Eye (tissue), 1 donor: Measurements from ENCODE around the gene ERMAP.
A peak's percentile ranks its signal among the peaks of the same experiment; 100 is the strongest.
"Not testable (repeated sequence)": the region's sequence is repeated elsewhere in the genome, so short reads cannot be mapped to it uniquely, and the experiment has no call there.

Experiments used
- DNase-seq: peaks from one replicate; pipeline ENCODE4 v3.0.0-alpha.2; 2015

The ERMAP gene

DNA sequence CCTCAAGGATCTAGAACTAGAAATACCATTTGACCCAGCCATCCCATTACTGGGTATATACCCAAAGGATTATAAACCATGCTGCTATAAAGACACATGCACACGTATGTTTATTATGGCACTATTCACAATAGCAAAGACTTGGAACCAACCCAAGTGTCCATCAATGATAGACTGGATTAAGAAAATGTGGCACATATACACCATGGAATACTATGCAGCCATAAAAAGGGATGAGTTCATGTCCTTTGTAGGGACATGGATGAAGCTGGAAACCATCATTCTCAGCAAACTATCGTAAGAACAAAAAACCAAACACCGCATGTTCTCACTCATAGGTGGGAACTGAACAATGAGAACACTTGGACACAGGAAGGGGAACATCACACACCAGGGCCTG is 2.1 kb upstream of the ERMAP start:
- not testable (repeated sequence) for DNase-seq

DNA sequence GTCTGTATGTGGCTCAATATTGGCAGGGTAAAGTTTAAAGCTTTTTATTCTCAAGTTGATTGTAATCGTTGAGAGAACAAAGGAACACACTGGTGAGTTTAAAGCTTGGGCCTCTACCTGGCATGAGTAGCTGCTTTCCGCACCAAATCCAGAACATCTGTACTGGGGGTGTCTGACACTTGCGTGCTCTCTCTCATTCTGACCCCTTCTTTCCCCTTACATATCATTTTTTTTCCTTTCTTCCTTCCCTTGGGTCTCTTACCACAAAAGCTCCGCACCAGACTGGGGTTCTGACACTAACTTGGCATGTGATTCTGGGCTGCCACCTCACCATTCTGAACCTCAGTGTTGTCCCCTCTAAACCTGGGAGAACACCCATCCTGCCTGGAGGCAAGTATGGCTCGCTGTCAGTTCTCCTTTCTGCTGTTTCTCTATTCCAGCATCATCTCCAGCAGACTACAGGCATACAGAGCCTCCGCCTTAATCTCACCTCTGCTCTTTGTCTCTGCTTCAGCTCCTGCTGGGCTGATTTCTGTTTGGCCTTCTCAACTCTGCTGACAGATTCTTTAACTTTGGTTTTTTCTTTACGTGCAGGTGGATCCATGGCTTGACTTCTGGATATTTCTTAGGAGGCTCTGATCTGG is 859 bp upstream of the ERMAP start:
- DNase-seq = no peak

DNA sequence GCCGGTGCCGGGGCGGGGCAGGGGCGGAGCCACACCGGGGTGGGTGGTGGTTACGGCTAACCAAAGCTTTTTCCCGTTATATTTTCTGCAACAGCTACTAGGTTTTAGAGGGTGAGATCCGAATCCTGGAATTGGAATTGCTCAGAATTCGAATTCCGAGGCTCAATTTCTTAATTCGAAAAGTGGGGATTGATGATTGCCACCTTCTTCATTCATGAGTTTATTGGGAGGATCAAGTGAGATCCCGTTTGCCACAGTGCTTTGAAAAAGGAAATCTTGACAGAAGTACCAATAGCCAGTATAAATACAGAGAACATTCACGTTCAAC is 482 bp downstream of the ERMAP start:
- DNase-seq = no peak

DNA sequence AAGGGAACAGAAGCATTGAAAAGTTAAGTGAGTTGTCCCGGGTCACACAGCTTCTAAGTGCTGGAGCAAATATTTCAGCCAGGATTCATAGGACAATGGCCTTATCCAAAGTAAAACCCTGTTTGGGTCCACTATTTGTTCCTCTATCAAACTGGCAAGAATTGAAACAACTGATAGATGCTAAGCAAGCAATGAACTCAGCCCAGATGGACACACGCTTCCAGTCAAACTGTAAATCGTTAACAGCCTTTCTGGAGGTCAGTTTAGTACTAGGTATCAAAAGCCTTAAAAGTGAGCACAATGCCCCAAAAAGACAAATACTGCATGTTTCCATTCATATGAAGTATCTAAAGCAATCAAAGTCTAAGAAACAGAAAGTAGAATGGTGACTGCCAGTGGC is 1.1 kb downstream of the ERMAP start:
- no peak for DNase-seq

DNA sequence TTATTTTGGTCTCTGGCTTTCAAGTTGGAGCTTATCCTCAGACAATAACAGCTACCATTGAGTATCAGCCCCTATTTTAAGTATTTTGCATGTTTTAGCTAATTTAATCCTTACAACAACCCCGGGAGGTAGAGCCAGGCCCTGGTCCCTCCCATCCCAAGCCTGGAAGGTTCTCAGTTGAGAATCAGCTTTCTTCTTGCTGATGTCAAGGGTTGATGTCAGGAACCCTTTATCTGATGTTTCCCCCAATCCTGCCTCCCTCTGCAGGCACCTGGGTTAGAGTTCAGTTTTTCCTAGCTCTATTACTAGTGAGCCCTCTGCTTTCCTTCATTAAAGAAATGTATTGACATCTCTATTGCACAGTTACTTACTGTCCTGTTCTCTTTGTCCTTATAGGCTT is 3.9 kb downstream of the ERMAP start:
- no peak for DNase-seq

DNA sequence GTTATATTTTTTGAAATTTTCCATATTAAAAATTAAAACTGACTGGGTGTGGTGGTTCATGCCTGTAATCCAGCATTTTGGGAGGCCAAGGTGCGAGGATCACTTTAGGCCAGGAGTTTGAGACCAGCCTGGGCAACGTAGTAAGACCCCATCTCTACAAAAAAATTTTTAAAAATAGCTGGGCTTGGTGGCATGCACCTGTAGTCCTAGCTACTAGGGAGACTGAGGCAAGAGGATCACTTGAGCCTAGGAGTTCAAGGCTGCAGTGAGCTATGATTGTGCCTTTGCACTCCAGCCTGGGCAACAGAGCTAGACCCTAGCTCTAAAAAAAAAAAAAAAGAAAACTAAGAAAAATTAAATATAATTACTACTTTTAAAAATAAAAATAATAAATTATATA is 4.8 kb downstream of the ERMAP start:
- no peak for DNase-seq

DNA sequence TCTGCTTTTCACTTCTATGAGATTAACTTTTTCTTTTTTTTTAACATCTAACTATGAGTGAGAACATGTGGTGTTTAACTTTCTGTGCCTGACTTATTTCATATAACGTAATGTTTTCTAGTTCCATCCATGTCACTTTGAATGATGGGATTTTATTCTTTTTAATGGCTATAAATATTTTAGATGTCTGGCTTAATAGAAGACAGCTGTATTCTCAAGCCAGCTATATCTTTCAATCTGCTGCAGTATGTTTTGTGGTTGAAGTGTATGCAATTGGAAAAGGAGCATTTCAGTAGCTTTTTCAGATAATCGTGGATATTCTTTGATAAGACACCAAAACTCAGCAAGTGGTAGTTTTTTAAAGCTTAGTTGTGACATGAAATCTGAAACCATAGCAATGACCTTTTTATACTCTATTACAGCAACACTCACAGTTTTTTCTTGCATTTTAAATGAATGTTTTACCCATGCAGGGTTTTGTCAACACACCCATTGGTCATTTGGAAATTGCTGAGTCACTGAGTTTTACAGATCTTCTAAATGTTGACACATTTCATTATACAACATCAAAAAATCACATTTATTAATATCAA is 6.0 kb downstream of the ERMAP start:
- DNase-seq = peak; percentile 51

DNA sequence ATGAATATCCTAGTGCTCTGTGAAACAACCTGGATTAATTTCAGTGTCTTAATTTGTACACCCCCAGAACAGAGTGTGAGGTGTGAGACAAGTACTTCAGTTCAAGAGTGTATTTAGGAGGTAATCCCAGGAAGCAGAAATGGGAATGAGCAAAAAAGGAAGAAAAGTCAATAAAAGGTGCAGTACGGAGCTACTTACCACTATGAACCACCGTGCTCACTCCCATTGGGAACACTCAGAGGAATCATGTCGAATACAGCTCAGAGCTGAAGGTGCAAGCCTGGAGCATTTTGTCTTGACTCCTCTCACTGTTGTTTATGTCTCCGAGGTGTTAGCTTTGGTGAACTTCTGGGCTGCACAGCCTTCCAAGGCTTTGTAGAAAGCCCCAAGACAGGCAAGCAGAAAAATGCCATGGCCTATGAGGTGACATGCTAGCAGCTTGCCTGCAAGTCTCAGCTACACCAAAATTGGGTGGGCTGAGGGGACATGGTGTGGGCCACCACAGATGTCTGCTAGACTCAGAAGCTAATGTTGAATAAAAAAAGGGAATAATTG is 7.6 kb downstream of the ERMAP start:
- no peak for DNase-seq

DNA sequence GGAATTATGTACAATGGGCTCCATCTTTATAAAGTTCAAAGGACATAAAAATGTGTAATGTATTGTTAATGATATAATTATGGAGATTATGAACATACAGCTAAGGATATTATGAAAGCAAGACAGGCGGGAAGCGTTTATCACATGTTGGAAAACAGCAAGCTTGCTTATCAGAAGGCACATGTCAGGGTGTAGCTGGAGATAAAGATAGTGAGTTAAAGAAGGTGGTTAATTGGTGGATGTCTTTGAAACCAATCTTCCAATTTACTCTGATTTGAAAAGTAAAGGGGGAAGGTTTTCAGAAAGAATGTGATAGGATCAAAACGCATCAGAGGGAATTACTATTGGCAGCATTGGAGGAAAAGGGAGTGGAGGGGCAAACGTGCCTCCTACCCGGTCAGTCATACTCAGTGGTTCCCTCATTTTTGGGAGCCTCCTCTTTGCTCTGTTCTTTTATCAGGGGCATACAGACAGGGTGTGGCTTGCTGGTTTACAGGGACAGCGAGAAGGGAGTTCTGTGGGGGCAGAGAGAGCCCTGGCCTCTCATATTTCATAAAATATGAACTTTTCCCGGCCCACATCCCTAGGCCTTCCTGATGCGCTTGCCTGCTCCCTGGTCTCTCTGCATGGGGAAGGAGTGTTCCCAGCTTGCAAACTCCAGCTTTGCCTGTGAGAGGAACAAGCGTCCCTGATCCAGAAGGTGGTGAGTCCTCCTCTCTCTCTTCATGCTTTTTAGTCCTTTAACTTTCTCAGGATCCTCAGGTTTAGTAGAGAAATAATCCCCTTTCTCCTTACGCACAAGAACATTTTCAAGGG is 8.3 kb downstream of the ERMAP start:
- no peak for DNase-seq

DNA sequence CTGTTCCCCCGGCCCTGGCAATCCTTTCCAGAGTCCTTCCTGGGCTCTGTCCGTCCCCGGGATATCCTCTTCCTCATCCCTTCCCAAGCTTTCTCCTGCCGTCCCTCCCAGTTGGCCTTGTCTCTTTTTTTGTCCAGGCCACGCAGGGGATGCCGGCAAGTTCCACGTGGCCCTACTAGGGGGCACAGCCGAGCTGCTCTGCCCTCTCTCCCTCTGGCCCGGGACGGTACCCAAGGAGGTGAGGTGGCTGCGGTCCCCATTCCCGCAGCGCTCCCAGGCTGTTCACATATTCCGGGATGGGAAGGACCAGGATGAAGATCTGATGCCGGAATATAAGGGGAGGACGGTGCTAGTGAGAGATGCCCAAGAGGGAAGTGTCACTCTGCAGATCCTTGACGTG is 13.7 kb downstream of the ERMAP start:
- DNase-seq = no peak

DNA sequence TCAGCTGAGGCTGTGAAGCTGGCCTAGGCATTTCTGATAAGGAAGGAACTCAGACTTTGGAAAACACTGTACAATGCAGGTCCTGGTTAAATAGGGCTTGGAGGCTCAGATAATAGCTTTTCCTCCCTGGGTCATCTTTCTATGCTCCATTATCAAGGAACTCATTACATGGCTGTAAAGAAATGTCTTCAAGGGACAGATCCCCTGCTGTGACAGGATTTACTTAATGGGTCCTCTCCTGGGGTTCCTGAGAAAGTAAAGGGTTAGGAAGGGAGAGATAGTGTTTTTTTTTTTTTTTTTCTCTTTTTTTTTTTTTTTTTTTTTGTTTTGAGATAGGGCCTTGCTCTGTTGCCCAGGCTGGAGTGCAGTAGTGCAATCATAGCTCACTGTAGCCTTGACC is 14.4 kb downstream of the ERMAP start:
- DNase-seq = no peak

DNA sequence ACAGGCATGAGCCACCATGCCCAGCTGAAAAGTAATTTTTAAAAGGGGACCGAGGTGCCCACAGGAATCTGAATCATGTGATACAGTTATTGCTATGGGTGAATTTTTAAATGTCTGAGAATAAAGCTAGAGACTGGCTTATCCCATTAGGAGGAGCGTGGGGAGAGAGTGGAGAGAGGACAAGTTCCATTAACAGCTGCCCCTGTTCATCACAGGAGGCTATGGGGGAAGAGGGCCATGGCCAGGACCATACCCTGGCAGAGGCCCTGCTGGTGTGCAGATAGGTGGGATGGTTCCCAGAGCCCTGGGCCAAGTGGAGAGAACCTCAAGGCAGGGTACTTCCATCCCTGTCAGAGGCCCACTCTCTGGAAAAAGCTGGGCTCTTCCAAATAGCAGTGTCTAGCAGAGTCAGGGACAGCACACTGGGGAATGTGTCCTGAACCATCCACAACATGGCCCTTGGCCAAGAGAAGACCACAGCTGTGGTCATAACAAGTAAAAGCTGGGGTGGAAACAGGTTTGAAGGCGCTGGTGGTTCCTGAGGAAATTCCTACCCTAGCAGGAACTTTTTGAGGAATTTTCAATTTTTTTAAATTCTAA is 15.8 kb downstream of the ERMAP start:
- DNase-seq = no peak

DNA sequence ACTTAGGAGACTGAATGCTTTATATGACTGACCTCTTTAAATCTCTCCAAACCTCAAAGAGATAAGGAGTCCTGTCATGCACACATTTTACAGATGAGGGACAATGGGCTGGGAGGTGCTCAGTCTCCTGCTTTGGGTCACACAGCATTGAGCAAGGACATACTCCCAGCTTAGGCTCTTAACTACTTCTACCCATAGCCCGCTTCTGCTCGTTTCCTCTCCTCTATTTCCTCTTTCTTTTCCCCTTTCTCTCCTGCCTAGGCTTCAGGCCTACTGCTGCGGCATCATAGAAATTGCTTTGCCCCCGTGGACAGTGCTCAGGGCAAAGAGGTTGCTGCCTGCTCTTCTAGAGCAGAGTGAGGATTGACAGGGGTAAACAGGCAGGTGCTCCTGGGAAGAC is 17.1 kb downstream of the ERMAP start:
- DNase-seq = no peak

DNA sequence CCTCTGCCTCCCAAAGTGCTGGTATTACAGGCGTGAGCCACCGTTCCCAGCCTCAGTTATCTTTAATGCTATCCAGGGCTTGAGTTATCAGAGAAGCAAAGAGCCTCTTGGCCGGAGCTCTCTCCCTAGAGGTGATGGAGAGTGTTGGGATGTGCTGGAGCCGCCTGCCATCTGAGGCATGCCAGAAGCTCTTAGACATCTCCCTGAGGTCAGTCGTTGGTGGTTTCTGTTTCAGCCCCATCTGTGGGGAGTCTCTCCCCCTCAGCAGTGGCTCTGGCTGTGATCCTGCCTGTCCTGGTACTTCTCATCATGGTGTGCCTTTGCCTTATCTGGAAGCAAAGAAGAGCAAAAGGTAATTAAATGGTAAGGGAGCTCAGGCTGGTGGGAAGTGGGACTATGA is 17.9 kb downstream of the ERMAP start:
- DNase-seq = no peak

DNA sequence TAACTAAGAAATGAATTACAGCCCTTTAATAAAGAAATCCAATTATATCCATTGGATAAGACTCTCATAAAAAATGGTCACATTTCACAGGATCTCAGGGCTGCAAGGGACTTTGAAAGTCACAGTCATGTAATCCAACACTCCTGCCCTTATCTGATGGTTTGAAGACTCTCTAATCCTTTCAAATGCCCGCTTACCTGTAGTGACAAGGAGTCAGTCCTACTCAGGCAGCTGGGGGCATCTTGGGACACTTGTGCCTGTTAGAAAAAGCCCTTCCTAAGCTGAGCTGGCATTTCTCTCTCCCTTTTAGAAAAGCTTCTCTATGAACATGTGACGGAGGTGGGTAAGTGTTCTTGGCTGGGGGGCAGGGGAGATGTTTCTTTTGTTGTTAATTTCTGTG is 18.5 kb downstream of the ERMAP start:
- no peak for DNase-seq

DNA sequence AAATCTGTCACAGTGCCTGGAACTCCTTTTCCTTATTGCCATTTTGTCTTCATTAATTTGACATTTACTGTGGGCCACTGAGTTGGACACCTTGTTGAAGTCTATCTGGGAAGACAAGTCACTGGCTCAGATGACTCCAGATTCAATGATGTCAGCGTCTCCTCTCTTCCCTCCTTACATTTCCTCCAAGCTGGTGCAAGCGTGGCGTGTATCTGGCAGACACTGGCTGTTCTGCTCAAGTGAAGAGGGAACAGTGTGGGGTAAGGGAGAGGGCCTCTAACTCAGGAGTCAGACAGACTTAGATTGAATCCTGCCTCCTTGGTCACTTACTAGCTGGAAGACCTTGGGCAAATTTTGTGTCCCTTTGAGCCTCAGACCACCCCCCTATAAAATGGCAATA is 20.8 kb downstream of the ERMAP start:
- no peak for DNase-seq

DNA sequence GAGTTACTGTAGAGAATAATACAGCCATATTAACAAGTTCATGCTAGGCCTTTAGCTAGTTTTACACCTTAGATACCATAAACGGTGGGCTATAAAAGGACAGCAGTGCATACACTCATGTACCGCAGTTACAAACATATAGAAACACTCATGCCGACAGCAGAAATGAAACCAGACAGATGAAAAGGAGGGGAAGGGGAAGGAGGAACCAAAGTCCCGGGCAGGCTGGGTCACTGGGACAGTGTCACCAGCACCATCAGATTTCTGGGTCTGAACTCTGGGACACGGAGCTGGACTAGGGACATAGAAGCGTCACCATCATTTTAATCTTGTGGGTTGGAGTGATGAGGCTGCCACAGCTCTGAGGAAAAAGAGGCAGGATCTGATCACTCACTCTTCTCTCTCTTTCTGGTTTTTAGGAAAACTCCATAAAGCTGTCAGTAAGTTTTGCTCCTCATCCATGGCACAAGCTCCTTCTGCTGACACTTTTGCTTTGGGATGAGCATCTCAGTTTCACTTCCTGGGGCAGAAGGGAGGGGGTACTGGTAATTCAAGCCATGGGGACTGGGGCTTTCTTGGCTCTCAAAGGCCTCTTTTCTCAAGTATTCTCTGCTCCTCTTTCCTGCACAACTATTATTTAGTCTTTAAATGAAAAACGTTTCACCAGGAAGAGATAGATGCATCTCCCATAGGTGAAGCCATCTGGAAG is 21.7 kb downstream of the ERMAP start:
- no peak for DNase-seq

DNA sequence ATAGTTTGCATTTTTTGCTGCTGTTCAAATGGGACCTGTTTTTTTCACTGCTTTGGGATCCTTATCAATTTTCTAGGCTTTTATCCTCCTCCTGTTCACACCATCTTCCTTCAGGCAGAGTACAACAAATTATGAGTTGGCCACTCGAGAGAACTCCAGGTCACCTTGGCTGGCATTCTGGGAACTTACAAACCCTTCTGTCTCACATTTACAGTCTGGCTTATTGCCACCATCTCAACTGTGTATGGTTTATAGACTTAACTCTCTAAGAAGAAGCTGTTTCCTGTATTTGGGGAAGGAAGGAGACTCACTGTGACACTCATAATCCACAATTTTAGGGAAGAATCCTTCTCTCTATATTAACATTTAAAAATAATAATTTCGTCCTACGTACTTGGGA is 24.1 kb downstream of the ERMAP start:
- no peak for DNase-seq

DNA sequence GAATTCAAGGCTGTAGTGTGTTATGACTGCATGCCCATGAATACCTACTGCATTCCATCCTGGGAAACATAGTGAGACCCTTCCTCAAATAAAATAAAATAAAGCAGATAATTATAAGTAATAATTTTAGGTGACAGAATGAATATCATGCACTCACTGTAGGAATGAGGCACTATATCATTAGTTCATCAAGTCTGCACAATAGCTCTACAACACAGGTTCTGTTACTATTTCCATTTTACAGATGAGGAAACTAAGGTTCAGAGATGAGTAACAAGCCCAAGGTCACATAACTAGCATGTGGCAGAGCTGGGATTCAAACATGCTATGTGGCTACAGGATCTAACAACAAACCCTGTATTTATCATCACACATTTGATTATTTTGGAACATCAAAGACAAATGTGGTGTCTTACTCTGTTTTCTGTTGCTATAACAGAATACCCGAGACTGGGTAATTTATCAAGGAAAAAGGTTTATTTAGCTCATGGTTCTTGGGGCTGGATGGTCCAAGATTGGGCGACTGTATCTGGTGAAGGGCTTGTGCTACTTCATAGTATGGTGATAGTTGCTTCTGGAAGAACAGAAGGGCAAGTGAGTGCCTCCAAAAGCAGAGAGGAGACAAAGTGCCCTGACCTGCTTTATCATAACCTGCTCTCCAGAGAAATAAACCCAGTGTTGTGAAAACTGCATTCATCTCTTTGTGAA is 24.7 kb downstream of the ERMAP start:
- DNase-seq = no peak

DNA sequence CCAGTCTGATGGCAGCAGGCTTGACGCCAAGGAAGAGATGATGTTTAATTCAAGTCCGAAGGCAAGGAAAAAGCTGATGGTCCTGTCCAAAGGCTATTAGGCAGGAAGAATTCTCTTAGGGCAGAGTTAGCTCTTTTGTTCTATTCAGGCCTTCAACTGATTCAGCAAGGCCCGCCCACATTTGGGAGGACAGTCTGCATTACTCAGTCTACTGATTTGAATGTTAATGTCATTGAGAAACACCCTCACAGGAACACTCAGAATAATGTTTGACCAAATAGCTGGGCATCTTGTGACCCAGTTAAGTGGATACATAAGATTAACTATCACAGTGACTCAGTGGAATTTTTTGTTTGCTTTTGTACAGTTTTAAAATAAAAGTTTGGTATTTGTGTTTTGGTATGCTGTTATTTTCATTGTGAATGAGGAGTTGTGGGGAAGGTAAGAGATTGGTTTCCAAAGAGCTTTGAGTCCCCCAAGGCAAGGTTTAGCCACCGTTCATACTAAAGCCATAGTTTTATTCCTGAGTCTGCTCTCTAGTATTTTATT is 27.7 kb downstream of the ERMAP start:
- peak; percentile 39 for DNase-seq

DNA sequence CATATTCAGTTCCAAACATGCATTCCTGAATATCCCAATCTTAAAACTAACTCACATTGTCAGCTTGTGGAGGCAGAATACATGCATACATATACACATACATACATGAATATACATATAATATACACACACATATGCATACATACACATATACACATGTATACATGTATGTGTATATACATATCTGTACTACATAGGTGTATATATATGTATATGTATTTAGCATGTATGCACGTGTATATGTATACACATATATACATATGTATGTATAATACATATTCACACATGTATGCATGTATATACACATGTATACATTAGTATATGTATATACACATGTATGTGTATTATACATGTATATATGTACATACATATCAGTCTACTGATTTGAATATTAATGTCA is 28.3 kb downstream of the ERMAP start:
- no peak for DNase-seq

DNA sequence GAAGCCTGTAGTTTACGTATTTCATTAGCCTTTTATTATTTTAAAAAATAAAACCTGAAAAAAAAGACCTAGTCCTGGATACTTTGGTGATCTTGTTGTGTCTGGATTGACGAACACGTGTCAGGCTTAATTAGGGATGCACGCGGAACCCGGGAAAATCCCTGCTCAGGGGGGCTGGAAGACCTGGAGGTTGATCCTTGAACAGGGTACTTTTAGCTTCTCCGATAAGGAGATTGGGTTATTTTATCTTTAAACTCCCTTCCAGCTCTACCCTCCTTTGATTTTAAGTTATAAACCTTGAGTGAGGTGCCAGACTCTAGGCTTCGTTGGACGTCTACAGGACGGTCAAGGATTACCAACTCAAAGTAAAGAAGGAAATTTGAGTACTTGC is 28.9 kb downstream of the ERMAP start:
- no peak for DNase-seq
